ENCODE measurements around the gene ZFP36. TPM values are rescaled to one million over a fixed set of nuclear protein-coding genes. Genes with fewer than 3 reads are reported as not detected.

Gene ZFP36
- total RNA-seq, 2 experiments from 2014 or later = 92.5 to 93.4 TPM

DNA sequence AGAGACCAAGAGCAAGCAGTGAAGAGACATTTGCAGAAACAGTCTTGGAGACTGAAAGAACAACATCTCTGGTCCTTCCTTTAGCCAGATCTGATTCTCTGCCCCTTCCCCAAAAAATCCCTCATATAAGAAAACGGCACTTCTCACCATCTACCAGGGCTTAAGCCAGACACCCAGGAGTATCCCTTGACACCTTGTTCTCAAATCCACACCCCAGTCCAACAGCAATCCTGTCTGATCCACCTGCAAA lies 4.1 kb downstream of the ZFP36 start:
- H3K27ac Mint-ChIP-seq = peak overlapping the region; percentile 94
- DNase-seq = no peak
- peaks cover 1% of the 10 kb centered on the region for H3K27me3 Mint-ChIP-seq
- H3K4me3 Mint-ChIP-seq = peak overlapping the region; percentile 88
- H3K36me3 Mint-ChIP-seq (ENCODE audit: low read depth) = peaks cover 50% of the 10 kb centered on the region
- ChIA-PET CTCF (interaction anchor here (1.1 to 2.3 kb wide), 7 partner anchors 9 to 480 kb away, joined by 3 to 69 read pairs (median 4); partner anchors contain the start of gene MRPS12), POLR2A (interaction anchor here (1.7 kb wide), 1 partner anchor 13 kb away, joined by 8 read pairs; no protein-coding TSS in a partner anchor)
- H3K9me3 Mint-ChIP-seq = no peaks in the 10 kb centered on the region
- H3K4me1 Mint-ChIP-seq = peaks cover 43% of the 10 kb centered on the region

GRCh38 chr19:39411081-39411831 lies 4.6 kb downstream of the ZFP36 start:
- peak overlapping the region; percentile 88 for H3K4me3 Mint-ChIP-seq
- H3K4me1 Mint-ChIP-seq = peaks cover 39% of the 10 kb centered on the region
- H3K36me3 Mint-ChIP-seq (ENCODE audit: low read depth) = peaks cover 50% of the 10 kb centered on the region
- H3K27ac Mint-ChIP-seq = peak overlapping the region; percentile 94
- POLR2A ChIA-PET = interaction anchor here (0.7 to 1.7 kb wide), 2 partner anchors 10 to 13 kb away, joined by 5 to 8 read pairs; no protein-coding TSS in a partner anchor
- H3K27me3 Mint-ChIP-seq = peaks cover 1% of the 10 kb centered on the region
- DNase-seq = peak; percentile 26
- no peaks in the 10 kb centered on the region for H3K9me3 Mint-ChIP-seq
- CTCF ChIA-PET = interaction anchor here (0.6 to 2.3 kb wide), 26 partner anchors 9 to 480 kb away, joined by 3 to 69 read pairs (median 4); partner anchors contain the start of genes GMFG, MED29, MRPS12 and PAF1

GRCh38 chr19:39411832-39412099 lies 5.1 kb downstream of the ZFP36 start:
- Mint-ChIP-seq H3K4me3 (peak overlapping the region; percentile 88), H3K27me3 (peaks cover 1% of the 10 kb centered on the region), H3K27ac (peak overlapping the region; percentile 94), H3K36me3 (ENCODE audit: low read depth) (peaks cover 50% of the 10 kb centered on the region), H3K9me3 (no peaks in the 10 kb centered on the region), H3K4me1 (peaks cover 38% of the 10 kb centered on the region)
- POLR2A ChIA-PET = interaction anchor here (0.7 to 1.7 kb wide), 2 partner anchors 10 to 14 kb away, joined by 5 to 8 read pairs; no protein-coding TSS in a partner anchor
- CTCF ChIA-PET = interaction anchor here (0.6 to 2.3 kb wide), 27 partner anchors 10 to 481 kb away, joined by 3 to 69 read pairs (median 4); partner anchors contain the start of genes GMFG, MED29, MRPS12 and PAF1
- DNase-seq = peak; percentile 94

- ChIA-PET CTCF (interaction anchor here (0.6 to 2.3 kb wide), 24 partner anchors 9 to 1375 kb away, joined by 3 to 69 read pairs (median 4); partner anchors contain the start of genes GMFG, RPS16 and SAMD4B), POLR2A (interaction anchor here (0.5 to 1.7 kb wide), 3 partner anchors 14 to 80 kb away, joined by 4 to 8 read pairs (median 4); partner anchors contain the start of gene RPS16)
- Mint-ChIP-seq H3K9me3 (no peaks in the 10 kb centered on the region), H3K36me3 (ENCODE audit: low read depth) (peaks cover 47% of the 10 kb centered on the region), H3K4me3 (peak within 1 kb of the TSS; percentile 88), H3K27ac (peak within 1 kb of the TSS; percentile 94), H3K4me1 (peaks cover 38% of the 10 kb centered on the region), H3K27me3 (peaks cover 1% of the 10 kb centered on the region)
- peak; percentile 98 for DNase-seq
Measured at GRCh38 chr19:39412100-39412866, 5.6 kb downstream of the ZFP36 start, which contains the start of gene PLEKHG2. Gene PLEKHG2, plus strand, starts transcription at chr19:39412669. Its CDS starts 1,418 bp downstream, at chr19:39414087.

DNA sequence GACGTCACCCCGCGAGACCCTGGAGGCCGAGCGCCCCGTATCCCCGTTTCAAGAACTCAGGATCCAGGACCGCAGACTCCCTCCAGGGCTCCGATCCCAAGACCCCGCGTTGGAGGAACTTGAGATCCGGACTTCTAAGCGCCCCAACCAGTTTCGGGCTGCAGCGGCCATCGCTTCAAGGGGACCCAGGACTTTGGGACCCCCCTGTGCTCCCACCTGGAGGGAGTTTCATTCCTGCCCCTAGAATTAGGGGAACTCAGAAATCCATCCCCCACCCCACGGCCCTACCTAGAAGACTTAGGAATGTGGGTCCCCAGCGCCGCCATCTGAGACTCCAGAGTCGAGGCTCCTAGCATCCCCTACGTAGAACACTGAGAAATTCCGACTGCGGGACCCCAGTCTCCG lies 6.2 kb downstream of the ZFP36 start:
- CTCF ChIA-PET = interaction anchor here (0.8 to 2.3 kb wide), 10 partner anchors 9 to 200 kb away, joined by 3 to 69 read pairs (median 6); partner anchors contain the start of gene RPS16

DNA sequence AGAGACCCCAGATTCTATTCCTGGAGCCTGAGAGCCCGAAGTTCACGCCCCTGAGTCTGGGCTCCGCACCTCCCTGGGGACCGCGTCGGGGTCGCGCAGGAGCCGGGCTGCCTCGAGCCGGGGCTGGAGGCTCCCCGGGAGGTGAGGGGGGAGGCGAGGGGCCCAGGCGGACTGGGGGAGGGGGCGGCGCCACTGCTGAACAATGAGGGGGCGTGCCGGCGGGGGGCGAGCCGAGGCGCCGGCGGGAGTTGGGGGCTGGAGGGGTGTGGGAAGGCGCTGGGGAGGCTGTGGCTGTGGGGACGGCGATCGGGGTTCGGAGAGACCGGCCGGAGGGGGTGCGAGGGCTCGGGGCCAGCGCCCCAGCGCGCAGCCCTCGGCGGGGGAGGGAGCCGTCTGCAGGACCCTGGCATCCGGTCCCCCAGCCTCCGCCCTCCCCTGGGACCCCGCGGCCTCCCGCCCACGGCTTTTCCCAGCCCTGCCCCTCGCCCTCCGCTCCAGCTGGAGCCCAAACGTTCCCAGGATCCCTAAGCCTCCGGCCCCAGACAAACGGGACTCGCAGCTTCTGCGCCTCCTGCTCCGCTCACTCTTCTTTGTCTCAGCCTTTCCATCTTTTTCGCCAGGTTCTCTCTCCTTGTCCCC lies 6.7 kb downstream of the ZFP36 start:
- CTCF ChIA-PET = interaction anchor here (2.2 kb wide), 1 partner anchor 16 kb away, joined by 11 read pairs; no protein-coding TSS in a partner anchor
- peak overlapping the region; percentile 94 for H3K27ac Mint-ChIP-seq
- peak; percentile 31 for DNase-seq
- peaks cover 38% of the 10 kb centered on the region for H3K4me1 Mint-ChIP-seq
- H3K9me3 Mint-ChIP-seq = no peaks in the 10 kb centered on the region
- H3K36me3 Mint-ChIP-seq (ENCODE audit: low read depth) = peaks cover 37% of the 10 kb centered on the region
- peaks cover 1% of the 10 kb centered on the region for H3K27me3 Mint-ChIP-seq
- POLR2A ChIA-PET = no interaction called here
- H3K4me3 Mint-ChIP-seq = peak overlapping the region; percentile 88

More for the DNA sequence above, 6.2 kb downstream of the ZFP36 start:
- Mint-ChIP-seq H3K27me3 (peaks cover 1% of the 10 kb centered on the region), H3K4me3 (peak overlapping the region; percentile 88), H3K27ac (peak overlapping the region; percentile 94), H3K9me3 (no peaks in the 10 kb centered on the region), H3K36me3 (ENCODE audit: low read depth) (peaks cover 43% of the 10 kb centered on the region), H3K4me1 (peaks cover 38% of the 10 kb centered on the region)
- POLR2A ChIA-PET = interaction anchor here (0.5 to 1.0 kb wide), 2 partner anchors 23 to 80 kb away, joined by 4 read pairs; partner anchors contain the start of gene RPS16
- no peak for DNase-seq

- peaks cover 36% of the 10 kb centered on the region for H3K36me3 Mint-ChIP-seq (ENCODE audit: low read depth)
- no peak for DNase-seq
- peak overlapping the region; percentile 81 for H3K27ac Mint-ChIP-seq
- peaks cover 38% of the 10 kb centered on the region for H3K4me1 Mint-ChIP-seq
- ChIA-PET CTCF (interaction anchor here (2.2 kb wide), 1 partner anchor 17 kb away, joined by 11 read pairs; no protein-coding TSS in a partner anchor), POLR2A (no interaction called here)
- peaks cover 1% of the 10 kb centered on the region for H3K27me3 Mint-ChIP-seq
- H3K9me3 Mint-ChIP-seq = no peaks in the 10 kb centered on the region
- H3K4me3 Mint-ChIP-seq = peak overlapping the region; percentile 88
Measured at GRCh38 chr19:39413911-39414608, 7.4 kb downstream of the ZFP36 start.

DNA sequence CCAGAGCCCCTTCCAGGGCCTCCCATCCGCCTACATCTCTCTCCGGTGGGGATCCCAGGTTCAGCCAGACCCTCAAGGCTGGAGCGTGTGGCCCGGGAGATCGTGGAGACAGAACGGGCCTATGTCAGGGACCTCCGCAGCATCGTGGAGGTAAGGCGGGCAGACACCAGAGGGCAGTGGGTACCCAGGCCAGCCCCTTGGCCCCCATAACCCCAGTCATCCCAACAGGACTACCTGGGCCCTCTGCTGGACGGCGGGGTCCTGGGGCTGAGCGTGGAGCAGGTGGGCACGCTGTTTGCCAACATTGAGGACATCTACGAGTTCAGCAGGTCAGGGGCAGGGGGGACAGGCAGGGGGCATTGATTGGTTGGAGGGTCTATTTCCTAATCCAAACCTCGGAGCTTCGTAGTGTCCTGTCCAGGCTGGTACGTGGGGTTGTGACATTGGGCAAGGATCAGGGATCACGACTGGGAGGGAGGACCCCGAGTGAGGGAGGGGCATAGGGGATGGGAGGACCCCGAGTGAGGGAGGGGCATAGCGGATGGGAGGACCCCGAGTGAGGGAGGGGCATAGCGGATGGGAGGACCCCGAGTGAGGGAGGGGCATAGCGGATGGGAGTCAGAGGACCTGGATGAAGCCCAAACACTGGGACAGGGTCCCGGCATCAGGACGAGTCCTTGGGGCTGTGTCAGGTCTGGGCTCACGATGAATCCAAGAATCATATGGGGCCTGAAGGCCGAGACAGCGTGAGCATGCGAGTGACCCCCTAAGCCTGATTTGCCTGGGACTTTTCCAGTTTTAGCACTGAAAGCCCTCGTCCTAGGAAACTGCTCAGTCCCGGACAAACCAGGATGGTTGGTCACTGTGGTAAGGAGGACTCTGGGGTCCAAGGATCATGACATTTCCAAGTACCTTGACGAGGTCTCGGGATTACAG lies 8.7 kb downstream of the ZFP36 start:
- Mint-ChIP-seq H3K27me3 (peaks cover 1% of the 10 kb centered on the region), H3K36me3 (ENCODE audit: low read depth) (peaks cover 32% of the 10 kb centered on the region), H3K4me3 (no peak overlapping the region), H3K9me3 (no peaks in the 10 kb centered on the region), H3K27ac (peak overlapping the region; percentile 57), H3K4me1 (peaks cover 35% of the 10 kb centered on the region)
- ChIA-PET POLR2A (no interaction called here), CTCF (interaction anchor here (0.6 to 2.2 kb wide), 3 partner anchors 17 to 39 kb away, joined by 3 to 11 read pairs (median 6); no protein-coding TSS in a partner anchor)
- DNase-seq = no peak

DNA sequence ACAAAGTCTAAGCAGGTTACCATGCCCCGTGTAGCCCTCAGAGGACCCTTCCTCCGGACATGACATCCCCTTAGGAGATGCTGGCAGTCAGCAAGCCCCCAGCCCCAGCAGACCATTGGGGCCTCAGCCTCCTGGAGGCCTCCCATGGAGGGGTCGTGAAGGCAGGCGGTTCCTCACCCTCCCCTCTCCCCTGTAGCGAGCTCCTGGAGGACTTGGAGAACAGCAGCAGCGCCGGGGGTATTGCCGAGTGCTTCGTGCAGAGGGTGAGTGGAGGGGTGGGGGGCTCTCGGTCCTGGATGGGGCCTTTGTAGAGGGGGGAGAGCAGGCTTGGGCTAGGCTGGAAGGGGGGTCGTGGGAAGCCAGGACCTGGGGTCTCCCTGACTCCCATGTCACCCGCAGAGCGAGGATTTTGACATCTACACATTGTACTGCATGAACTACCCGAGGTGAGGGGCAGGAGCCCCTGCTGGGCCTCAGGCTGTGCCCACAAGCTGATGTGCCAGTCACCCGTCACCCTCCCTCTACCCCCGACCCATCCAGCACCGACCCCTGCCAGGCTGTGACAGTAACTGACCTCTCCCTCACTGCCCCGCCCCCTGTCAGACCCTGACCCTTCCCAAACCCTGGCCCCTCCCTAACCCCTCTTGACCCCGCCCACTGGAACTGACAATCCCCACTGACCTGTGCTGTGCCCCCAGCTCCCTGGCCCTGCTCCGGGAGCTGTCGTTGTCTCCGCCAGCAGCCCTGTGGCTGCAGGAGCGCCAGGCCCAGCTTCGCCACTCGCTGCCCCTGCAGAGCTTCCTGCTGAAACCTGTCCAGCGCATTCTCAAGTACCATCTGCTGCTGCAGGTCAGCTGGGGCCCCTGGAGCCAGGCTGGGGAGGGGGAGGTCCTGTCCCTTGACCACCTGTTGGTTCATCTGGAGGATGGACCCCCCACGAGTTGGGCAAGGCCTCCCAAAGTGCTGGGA lies 9.8 kb downstream of the ZFP36 start:
- ChIA-PET CTCF (interaction anchor here (0.6 to 3.8 kb wide), 4 partner anchors 13 to 40 kb away, joined by 3 to 16 read pairs (median 4); no protein-coding TSS in a partner anchor), POLR2A (no interaction called here)
- no peak overlapping the region for H3K27ac Mint-ChIP-seq
- no peak overlapping the region for H3K4me3 Mint-ChIP-seq
- H3K9me3 Mint-ChIP-seq = no peaks in the 10 kb centered on the region
- no peak for DNase-seq
- H3K27me3 Mint-ChIP-seq = peaks cover 1% of the 10 kb centered on the region
- peaks cover 25% of the 10 kb centered on the region for H3K4me1 Mint-ChIP-seq
- H3K36me3 Mint-ChIP-seq (ENCODE audit: low read depth) = peaks cover 24% of the 10 kb centered on the region

- H3K27ac Mint-ChIP-seq = no peak overlapping the region
- no peak for DNase-seq
- no peak overlapping the region for H3K4me3 Mint-ChIP-seq
- no peaks in the 10 kb centered on the region for H3K9me3 Mint-ChIP-seq
- H3K27me3 Mint-ChIP-seq = no peaks in the 10 kb centered on the region
- H3K4me1 Mint-ChIP-seq = peaks cover 16% of the 10 kb centered on the region
- ChIA-PET POLR2A (no interaction called here), CTCF (interaction anchor here (1.8 to 3.8 kb wide), 2 partner anchors 12 to 19 kb away, joined by 4 to 16 read pairs; no protein-coding TSS in a partner anchor)
- H3K36me3 Mint-ChIP-seq (ENCODE audit: low read depth) = peaks cover 23% of the 10 kb centered on the region
Measured at GRCh38 chr19:39417463-39418181, 11.0 kb downstream of the ZFP36 start.

Measured in activated CD4-positive, alpha-beta T cell treated with anti-CD3 and anti-CD28 coated beads, Interleukin-2, amount 10 ng/mL, durations not matched to agents 7 days and 5 days (primary cell).